Measurements from ENCODE around the gene MIEF2.

Gene MIEF2

DNA sequence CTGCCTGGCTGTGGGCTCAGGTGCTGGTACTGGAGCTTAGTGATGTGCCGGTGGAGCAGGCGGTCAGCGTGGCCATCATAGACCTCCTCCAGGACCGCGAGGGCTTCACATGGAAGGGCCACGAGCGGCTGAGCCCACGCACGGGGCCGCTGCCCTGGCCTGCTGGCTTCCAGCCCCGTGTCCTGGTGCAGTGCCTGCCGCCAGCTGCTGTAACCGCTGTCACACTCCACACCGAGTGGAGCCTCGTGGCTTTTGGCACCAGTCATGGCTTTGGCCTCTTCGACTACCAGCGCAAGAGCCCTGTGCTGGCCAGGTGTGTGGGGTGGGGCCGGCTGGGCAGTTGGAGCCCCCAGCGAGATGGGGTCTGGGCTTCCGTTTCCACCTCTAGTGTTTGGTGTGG is 23.0 kb upstream of the MIEF2 start:
- no peak overlapping the region for H3K4me3 ChIP-seq
- no peaks in the 10 kb centered on the region for H3K27me3 ChIP-seq
- intact Hi-C loops (cut with DNase I; ENCODE audit: low total_unique reads) = no loop called here
- no peak overlapping the region for H3K27ac ChIP-seq
- H3K36me3 ChIP-seq = peaks cover 13 to 99% (median 54%) of the 10 kb centered on the region in 3 donors
- no peak for DNase-seq
- H3K4me1 ChIP-seq = peaks cover 0 to 13% (median 5%) of the 10 kb centered on the region in 4 donors
- no peaks in the 10 kb centered on the region for H3K9me3 ChIP-seq
- TF ChIP-seq CTCF (IDR thresholded peaks at IDR 0.05) = no peak

DNA sequence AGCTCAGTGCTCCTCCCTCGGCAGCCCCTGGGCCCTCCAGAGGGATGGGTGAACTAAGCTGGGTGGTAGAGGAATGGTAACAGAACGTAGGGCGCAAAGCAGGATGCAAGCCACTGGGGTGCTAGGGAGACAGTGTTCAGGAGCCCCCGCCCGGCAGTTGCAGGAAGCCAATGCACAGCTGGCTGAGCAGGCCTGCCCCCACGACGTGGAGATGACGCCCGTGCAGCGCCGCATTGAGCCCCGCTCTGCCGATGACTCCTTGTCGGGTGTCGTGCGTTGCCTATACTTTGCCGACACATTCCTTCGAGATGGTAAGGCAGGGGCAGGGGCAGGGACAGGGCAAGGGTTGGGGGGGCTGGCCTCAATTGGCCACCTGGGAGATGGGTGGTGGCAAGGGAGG is 22.2 kb upstream of the MIEF2 start:
- Histone ChIP-seq H3K27me3 (no peaks in the 10 kb centered on the region), H3K4me1 (peaks cover 0 to 13% (median 5%) of the 10 kb centered on the region in 4 donors), H3K27ac (no peak overlapping the region), H3K9me3 (no peaks in the 10 kb centered on the region), H3K36me3 (peaks cover 13 to 99% (median 55%) of the 10 kb centered on the region in 3 donors), H3K4me3 (no peak overlapping the region)
- no peak for TF ChIP-seq CTCF (IDR thresholded peaks at IDR 0.05)
- no peak for DNase-seq
- intact Hi-C loops (cut with DNase I; ENCODE audit: low total_unique reads) = no loop called here

DNA sequence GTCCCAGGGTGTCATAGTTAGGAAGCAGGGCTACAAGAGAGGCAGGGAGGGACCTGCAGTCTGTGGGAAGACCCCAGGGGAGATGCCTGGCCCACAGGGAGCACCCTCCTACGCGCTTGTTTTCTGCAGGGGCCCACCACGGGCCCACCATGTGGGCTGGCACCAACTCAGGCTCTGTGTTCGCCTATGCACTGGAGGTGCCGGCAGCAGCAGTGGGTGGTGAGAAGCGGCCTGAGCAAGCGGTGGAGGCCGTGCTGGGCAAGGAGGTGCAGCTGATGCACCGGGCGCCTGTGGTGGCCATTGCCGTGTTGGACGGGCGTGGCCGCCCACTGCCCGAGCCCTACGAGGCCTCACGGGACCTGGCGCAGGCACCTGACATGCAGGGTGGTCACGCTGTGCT is 20.0 kb upstream of the MIEF2 start:
- no peak overlapping the region for H3K27ac ChIP-seq
- TF ChIP-seq CTCF (IDR thresholded peaks at IDR 0.05) = no peak
- H3K4me3 ChIP-seq = no peak overlapping the region
- no peak for DNase-seq
- intact Hi-C loops (cut with DNase I; ENCODE audit: low total_unique reads) = no loop called here
- peaks cover 0 to 5% (median under 1%) of the 10 kb centered on the region in 4 donors for H3K4me1 ChIP-seq
- H3K27me3 ChIP-seq = no peaks in the 10 kb centered on the region
- H3K9me3 ChIP-seq = no peaks in the 10 kb centered on the region
- peaks cover 20 to 99% (median 55%) of the 10 kb centered on the region in 3 donors for H3K36me3 ChIP-seq

- TF ChIP-seq CTCF (IDR thresholded peaks at IDR 0.05) = no peak
- DNase-seq = no peak
- intact Hi-C loops (cut with DNase I; ENCODE audit: low total_unique reads) = no loop called here
- Histone ChIP-seq H3K9me3 (no peaks in the 10 kb centered on the region), H3K4me1 (no peaks in the 10 kb centered on the region), H3K27ac (no peak overlapping the region), H3K4me3 (no peak overlapping the region), H3K36me3 (peaks cover 29 to 99% (median 55%) of the 10 kb centered on the region in 3 donors), H3K27me3 (no peaks in the 10 kb centered on the region)
These were observed 19.1 kb upstream of the MIEF2 start for GRCh38 chr17:18241229-18241871.

- Histone ChIP-seq H3K4me3 (no peak overlapping the region), H3K27me3 (no peaks in the 10 kb centered on the region), H3K4me1 (peaks cover 0 to 14% (median 0%) of the 10 kb centered on the region in 4 donors), H3K9me3 (no peaks in the 10 kb centered on the region), H3K36me3 (peaks cover 37 to 100% (median 66%) of the 10 kb centered on the region in 3 donors), H3K27ac (no peak overlapping the region)
- no peak for DNase-seq
- intact Hi-C loops (cut with DNase I; ENCODE audit: low total_unique reads) = no loop called here
- no peak for TF ChIP-seq CTCF (IDR thresholded peaks at IDR 0.05)
These were observed 15.3 kb upstream of the MIEF2 start for GRCh38 chr17:18245038-18245776.
